Esophagus squamous epithelium (tissue), 5 donors: ENCODE results near the gene ZNF385B. TPM values are rescaled to one million over a fixed set of nuclear protein-coding genes. Genes with fewer than 3 reads are reported as not detected.

Experiments
- DNase-seq: peaks from one replicate; lab custom pipeline; 2025; lab: John Stamatoyannopoulos, UW
- H3K27ac ChIP-seq, 4 donors: fragments of 200-600 bp; sonication (generic); one replicate each; pipeline ENCODE4 v1.5.1; 2016 to 2019; ENCODE audit warnings: mild to moderate bottlenecking in 1 of 4
- H3K27me3 ChIP-seq, 4 donors: fragments of 200-600 bp; sonication (generic); 1 replicate in 3 of 4; 2 replicates in 1 of 4; pipeline versions ENCODE4 v1.5.1 to v1.6.0; 2017 to 2021; ENCODE audit warnings: antibody characterized with exemption in 1 of 4
- H3K36me3 ChIP-seq, 3 donors: fragments of 200-600 bp; sonication (generic); one replicate each; pipeline ENCODE4 v1.5.1; 2016 to 2019
- H3K4me1 ChIP-seq, 3 donors: fragments of 200-600 bp; sonication (generic); one replicate each; pipeline ENCODE4 v1.5.1; 2017 to 2019
- H3K4me3 ChIP-seq, 4 donors: fragments of 200-600 bp; sonication (generic); 1 replicate in 3 of 4; 2 replicates in 1 of 4; pipeline ENCODE4 v1.5.1; 2016 to 2019; ENCODE audit warnings: mild to moderate bottlenecking in 2 of 4, moderate library complexity in 1 of 4
- H3K9me3 ChIP-seq, 3 donors: fragments of 200-600 bp; sonication (generic); one replicate each; pipeline ENCODE4 v1.5.1; 2016 to 2019
- CTCF ChIP-seq, 6 experiments: fragments of 450-650 bp in 4 of 6; fragments of 200-600 bp in 2 of 6; sonication (generic) in 2 of 6; IDR thresholded peaks; one replicate each; pipeline ENCODE4 v1.5.1; 2016 to 2019; ENCODE audit warnings: antibody characterized with exemption in 6 of 6, mild to moderate bottlenecking in 4 of 6, moderate library complexity in 4 of 6
- POLR2A ChIP-seq, 4 donors: fragments of 450-650 bp; IDR thresholded peaks; one replicate each; pipeline ENCODE4 v1.6.1; 2017; ENCODE audit warnings: antibody characterized with exemption in 4 of 4, mild to moderate bottlenecking in 4 of 4, moderate library complexity in 3 of 4
- WGBS, 2 donors: methylation state at CpG; one replicate each; pipeline ENCODE4 v1.1.5; 2018; 5-methylcytosine and 5-hydroxymethylcytosine counted together
- intact Hi-C: fragments of 100-400 bp; cut with DNase I; formaldehyde crosslinking; loops from one replicate; pipeline ENCODE4 v1.15.0; 2022
- total RNA-seq, 4 donors: library from RNA; depleted of rRNA; stranded (reverse); fragments of >200 nt; gene quantifications; one replicate each; pipeline ENCODE4 v1.1.0, GENCODE V29; 2016
- donor health status: DM: yes; HTN: yes; CAD: no.

ZNF385B gene
- total RNA-seq, 4 donors from 2014 or later = 0.44 to 3.1 (median 0.44) TPM; not detected in 1

GRCh38 chr2:179830043-179830787 is 31.2 kb downstream of the ZNF385B start:
- H3K27me3 ChIP-seq = no peaks in the 10 kb centered on the region
- intact Hi-C loops = no loop called here
- H3K4me3 ChIP-seq = no peak overlapping the region
- no peaks in the 10 kb centered on the region for H3K4me1 ChIP-seq
- no peak overlapping the region for H3K27ac ChIP-seq
- TF ChIP-seq POLR2A (IDR thresholded peaks at IDR 0.05) (no peak), CTCF (IDR thresholded peaks at IDR 0.05) (no peak)
- H3K36me3 ChIP-seq = no peaks in the 10 kb centered on the region
- no peaks in the 10 kb centered on the region for H3K9me3 ChIP-seq
- DNase-seq = no peak
- WGBS, 2 donors = 77% methylated on average over 3 of the region's 3 CpGs

- Histone ChIP-seq H3K9me3 (no peaks in the 10 kb centered on the region), H3K36me3 (no peaks in the 10 kb centered on the region), H3K27me3 (no peaks in the 10 kb centered on the region), H3K27ac (no peak overlapping the region), H3K4me3 (no peak overlapping the region), H3K4me1 (no peaks in the 10 kb centered on the region)
- 71 to 87% methylated on average over 2 of the region's 2 CpGs for WGBS, 2 donors
- TF ChIP-seq CTCF (IDR thresholded peaks at IDR 0.05) (no peak), POLR2A (IDR thresholded peaks at IDR 0.05) (no peak)
- no peak for DNase-seq
- intact Hi-C loops = no loop called here
Measured at GRCh38 chr2:179826297-179826696, 35.1 kb downstream of the ZNF385B start.

GRCh38 chr2:179825494-179825893 is 35.9 kb downstream of the ZNF385B start:
- no peak overlapping the region for H3K4me3 ChIP-seq
- WGBS, 2 donors = 74 to 81% methylated on average over 3 of the region's 3 CpGs
- no peak for DNase-seq
- no peak overlapping the region for H3K27ac ChIP-seq
- no peaks in the 10 kb centered on the region for H3K4me1 ChIP-seq
- no peaks in the 10 kb centered on the region for H3K36me3 ChIP-seq
- H3K27me3 ChIP-seq = no peaks in the 10 kb centered on the region
- no peaks in the 10 kb centered on the region for H3K9me3 ChIP-seq
- intact Hi-C loops = no loop called here
- no peak for TF ChIP-seq CTCF (IDR thresholded peaks at IDR 0.05)
- TF ChIP-seq POLR2A (IDR thresholded peaks at IDR 0.05) = no peak

GRCh38 chr2:179824961-179825360 is 36.5 kb downstream of the ZNF385B start:
- TF ChIP-seq CTCF (IDR thresholded peaks at IDR 0.05) = no peak
- TF ChIP-seq POLR2A (IDR thresholded peaks at IDR 0.05) = no peak
- no peak overlapping the region for H3K27ac ChIP-seq
- DNase-seq = no peak
- H3K4me3 ChIP-seq = no peak overlapping the region
- H3K36me3 ChIP-seq = no peaks in the 10 kb centered on the region
- intact Hi-C loops = no loop called here
- H3K9me3 ChIP-seq = no peaks in the 10 kb centered on the region
- no peaks in the 10 kb centered on the region for H3K4me1 ChIP-seq
- H3K27me3 ChIP-seq = no peaks in the 10 kb centered on the region
- 21 to 42% methylated on average over 1 of the region's 1 CpG for WGBS, 2 donors

- H3K36me3 ChIP-seq = no peaks in the 10 kb centered on the region
- TF ChIP-seq POLR2A (IDR thresholded peaks at IDR 0.05) (no peak), CTCF (IDR thresholded peaks at IDR 0.05) (no peak)
- no peak overlapping the region for H3K4me3 ChIP-seq
- H3K9me3 ChIP-seq = no peaks in the 10 kb centered on the region
- WGBS, 2 donors = 56 to 82% methylated on average over 1 of the region's 1 CpG
- no peaks in the 10 kb centered on the region for H3K27me3 ChIP-seq
- intact Hi-C loops = no loop called here
- no peaks in the 10 kb centered on the region for H3K4me1 ChIP-seq
- no peak overlapping the region for H3K27ac ChIP-seq
- no peak for DNase-seq
Measured at GRCh38 chr2:179822540-179822939, 38.9 kb downstream of the ZNF385B start.
